IMR-90 (cell line): ENCODE results near the gene UBE2G1.

ENCODE experiments used
- RFX5 ChIP-seq: IDR thresholded peaks from 2 replicates; pipeline ENCODE4 v1.8.0; 2012; ENCODE audit warnings: low read depth, mild to moderate bottlenecking, low read length, moderate library complexity
- SMC3 ChIP-seq: fragments of 150-350 bp; IDR thresholded peaks from 2 replicates; pipeline ENCODE4 v1.6.1; 2016; ENCODE audit warnings: low read depth, mild to moderate bottlenecking, antibody characterized with exemption, low read length, moderate library complexity
- TF ChIP-seq, protein P1 (sequence below): conservative IDR thresholded peaks from 2 replicates; pipeline ENCODE4 v1.5.1; 2012; ENCODE audit warnings: mild to moderate bottlenecking, low read depth, low read length, improper control_type of control experiment

DNA sequence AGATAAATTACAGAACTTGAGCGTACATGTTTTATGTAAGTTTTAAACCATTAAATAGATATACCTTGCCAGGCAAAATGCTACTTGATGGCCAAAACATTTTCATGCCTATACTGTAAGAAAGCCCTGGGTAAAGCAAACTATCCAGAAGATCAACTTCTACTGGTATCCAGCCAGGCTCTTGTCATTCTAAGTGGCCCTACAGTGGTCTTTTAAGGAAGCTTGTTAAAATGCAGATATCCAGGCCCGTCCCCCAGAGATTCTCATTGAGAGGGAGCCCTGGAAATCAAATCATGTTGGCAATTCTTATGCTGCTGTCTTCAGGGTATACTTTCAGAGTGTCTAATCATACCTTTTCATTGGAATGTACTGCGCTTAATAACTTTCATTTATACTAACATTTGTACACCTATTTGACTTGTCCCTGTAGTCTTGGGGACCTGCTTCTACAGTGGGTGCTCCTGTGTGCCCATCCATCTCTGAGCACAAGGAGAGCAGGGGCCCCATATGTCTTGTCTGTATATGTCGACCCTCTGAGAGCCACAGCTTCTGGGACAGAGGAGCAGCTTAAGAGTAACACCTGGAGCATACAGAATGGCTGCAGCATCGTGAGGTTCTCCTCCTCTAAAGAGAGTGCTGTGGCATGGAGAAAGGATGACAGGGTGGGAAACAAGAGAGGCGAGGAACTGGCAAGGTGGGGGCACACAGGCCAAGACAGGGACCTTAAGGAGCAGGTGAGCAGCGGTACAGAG, 59.1 kb downstream of the UBE2G1 start:
- no peak for TF ChIP-seq SMC3
- TF ChIP-seq, protein P1, sequence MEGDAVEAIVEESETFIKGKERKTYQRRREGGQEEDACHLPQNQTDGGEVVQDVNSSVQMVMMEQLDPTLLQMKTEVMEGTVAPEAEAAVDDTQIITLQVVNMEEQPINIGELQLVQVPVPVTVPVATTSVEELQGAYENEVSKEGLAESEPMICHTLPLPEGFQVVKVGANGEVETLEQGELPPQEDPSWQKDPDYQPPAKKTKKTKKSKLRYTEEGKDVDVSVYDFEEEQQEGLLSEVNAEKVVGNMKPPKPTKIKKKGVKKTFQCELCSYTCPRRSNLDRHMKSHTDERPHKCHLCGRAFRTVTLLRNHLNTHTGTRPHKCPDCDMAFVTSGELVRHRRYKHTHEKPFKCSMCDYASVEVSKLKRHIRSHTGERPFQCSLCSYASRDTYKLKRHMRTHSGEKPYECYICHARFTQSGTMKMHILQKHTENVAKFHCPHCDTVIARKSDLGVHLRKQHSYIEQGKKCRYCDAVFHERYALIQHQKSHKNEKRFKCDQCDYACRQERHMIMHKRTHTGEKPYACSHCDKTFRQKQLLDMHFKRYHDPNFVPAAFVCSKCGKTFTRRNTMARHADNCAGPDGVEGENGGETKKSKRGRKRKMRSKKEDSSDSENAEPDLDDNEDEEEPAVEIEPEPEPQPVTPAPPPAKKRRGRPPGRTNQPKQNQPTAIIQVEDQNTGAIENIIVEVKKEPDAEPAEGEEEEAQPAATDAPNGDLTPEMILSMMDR: no peak
- no peak for TF ChIP-seq RFX5
